GM21737 (cell line): ENCODE results near the gene ZBED5.
"Not testable (repeated sequence)": the region's sequence is repeated elsewhere in the genome, so short reads cannot be mapped to it uniquely, and the experiment has no call there.

Source experiments
- ATAC-seq: cut with Tn5 transposase; IDR thresholded peaks from one replicate; pipeline ENCODE4 v1.9.1; 2021; ENCODE audit warnings: mild to moderate bottlenecking, moderate library complexity; ENCODE audit not compliant: unreplicated experiment

Gene ZBED5

DNA sequence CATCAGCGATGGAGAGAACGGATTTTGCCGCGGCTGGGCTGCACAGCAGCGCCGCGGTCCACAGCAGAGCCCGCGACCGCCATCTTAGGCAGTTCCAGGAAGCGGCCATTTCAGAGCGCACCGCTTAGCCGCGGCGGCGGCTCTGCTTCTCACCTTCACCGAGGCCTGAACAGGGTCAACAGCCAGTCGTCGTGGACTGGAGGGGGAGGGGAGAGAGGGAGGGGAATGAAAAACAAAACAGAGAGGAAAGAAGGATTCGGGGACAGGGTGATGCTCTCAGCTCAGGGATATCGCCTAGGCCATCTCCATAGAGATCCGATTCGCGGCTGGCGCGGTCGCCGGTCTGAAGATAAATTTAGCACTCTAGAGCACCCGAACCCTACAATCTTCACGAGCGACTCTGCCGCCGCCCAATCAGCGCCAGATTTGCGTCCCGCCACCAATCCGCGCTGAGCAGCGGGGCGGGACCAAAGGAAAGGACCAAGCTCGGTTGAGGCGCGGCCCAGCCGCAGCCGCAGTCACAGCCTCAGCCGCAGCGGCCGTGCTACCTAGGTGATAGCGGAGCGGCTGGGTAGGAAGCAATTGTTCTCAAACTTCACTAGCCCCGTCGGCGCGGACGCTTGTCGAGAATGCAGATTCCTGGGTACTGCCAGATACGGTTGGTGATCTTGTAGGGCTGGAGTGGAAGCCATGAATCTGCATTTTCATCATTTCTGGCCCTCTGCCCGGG, at the start of gene ZBED5:
TSS of gene ZBED5 (minus strand) at position 345 of the 730 bp plus-strand sequence. CDS start 3,108 bp downstream, outside the sequence.
- peak; percentile 91 for ATAC-seq

DNA sequence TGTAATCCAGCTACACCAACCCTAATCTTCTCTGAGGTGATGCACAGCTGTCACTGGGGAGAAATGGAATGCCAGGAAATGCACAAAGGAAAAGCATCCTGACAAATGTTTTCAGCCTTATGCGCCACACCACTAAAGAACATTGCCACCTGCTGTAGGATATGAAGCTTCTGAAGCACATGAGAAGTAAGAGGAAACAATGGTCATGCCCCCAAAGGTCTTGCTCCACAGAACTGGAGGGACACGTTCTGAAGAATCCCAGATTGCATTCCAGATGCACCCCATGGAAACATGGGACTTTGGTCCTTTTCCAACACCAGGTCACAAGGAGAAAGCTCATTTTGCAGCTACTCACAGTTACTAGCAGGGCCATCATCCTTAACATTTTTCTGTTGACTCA, 48.7 kb upstream of the ZBED5 start:
- no peak for ATAC-seq

DNA sequence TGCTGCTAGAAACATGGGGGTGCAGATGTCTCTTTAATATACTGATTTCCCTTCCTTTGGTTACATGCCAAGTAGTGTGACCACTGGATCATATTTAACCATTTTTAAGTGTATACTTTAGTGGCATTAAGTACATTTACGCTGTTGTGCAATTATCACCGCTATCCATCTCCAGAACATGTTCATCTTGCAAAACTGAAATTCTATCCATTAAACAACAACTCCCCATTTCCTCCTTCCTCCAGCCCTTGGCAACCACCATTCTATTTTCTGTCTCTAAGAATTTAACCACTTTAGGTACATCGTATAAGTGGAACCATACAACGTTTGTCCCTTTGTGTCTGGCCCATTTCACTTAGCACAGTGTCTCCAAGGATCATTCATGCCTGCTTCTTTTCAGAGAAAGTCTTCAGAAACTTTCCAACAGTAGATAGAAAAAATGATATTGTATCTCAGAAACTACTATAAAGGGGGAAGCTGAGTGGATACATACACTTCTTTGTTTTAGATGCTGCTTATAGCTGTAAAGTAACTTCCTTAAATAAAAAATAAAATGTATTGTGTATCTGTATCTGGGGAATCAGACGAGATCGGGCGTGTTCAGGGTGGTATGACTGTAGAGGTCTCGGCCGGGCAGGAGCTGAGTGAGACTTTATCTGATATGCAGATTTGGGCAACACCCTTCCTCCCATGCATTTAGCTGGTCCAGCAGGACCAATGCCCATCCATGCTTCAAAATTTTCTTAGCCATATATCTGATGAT, 44.6 kb upstream of the ZBED5 start:
- ATAC-seq = no peak

DNA sequence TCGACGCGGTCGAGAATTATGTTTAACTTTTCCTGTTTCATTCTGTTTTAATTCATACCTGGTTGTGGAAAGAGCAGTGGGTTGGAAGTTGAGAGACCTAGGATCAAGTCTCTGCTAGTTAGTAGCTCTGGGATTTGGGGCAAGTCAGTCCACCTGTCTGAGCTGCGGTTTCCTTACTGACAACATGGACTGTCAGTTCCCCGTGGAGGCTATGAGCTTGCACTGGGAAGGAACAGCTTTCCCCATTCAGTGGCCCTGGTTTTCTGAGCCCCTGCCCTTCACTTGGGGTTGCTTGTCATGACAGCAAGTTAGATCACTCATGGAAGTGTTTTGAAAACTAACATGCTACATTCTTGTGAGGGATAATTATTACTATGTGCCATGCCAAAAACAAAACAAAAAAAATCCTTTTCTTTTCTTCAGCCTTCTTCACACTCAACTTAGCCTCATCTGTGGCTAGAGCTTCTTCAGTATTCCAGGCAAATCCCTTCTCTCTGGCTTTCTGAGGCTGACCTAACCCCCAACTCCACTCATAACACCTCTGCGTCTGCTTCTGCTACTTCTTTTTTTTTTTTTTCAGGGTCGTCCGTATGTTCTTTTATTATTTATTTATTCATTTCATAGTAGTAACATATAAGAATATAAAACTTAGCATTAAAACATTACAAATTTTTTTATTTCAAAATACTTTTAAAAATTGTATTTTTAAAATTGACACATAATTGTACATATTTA, 43.0 kb upstream of the ZBED5 start:
- ATAC-seq = no peak

DNA sequence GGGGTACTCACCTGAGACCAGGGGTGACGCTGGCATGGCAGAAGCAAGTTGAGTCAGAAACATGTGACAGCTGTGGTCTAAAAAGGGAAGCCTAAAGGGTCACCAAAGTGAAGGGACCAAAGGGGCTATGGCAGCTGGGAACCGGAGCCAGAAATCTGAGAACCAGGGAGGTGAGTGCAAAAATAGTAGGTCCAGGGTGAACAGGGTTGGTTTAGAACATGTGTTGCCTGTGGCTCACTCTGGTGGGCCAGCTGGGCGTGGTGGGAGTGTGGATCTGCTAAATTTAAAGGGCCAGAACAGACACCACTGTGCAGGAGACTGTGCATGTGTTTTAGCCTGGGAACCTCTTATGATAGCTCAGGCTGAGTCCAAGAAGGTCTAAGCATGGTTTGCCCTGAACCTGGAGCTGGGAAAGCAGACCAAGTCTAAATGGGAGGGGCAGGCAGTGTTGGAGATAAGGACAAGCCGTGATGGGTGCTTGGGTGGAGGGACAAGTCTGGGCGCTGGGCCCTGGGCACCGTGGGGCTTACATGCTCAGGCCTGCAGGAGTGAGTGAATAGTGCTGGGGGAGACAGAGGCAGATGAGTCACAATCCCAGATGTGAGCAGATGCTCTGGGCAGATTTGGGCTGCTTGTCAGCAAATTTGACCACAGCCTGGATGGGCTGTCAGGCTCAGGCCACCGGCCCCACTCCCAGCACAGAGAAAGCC, 41.4 kb upstream of the ZBED5 start:
- no peak for ATAC-seq

DNA sequence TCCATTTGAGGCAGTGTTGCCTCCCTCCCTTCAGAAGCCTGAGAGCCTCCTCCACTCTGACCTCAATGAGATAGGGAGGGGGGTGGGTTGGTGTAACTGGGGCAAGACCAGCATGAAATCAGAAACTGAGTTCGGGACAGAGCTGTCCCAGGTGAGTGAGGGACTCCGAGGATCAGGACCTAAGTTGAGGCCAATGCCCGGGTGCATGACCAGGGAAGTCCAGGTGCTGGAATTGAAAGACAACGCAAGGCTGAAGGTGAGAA, 40.8 kb upstream of the ZBED5 start:
- no peak for ATAC-seq

DNA sequence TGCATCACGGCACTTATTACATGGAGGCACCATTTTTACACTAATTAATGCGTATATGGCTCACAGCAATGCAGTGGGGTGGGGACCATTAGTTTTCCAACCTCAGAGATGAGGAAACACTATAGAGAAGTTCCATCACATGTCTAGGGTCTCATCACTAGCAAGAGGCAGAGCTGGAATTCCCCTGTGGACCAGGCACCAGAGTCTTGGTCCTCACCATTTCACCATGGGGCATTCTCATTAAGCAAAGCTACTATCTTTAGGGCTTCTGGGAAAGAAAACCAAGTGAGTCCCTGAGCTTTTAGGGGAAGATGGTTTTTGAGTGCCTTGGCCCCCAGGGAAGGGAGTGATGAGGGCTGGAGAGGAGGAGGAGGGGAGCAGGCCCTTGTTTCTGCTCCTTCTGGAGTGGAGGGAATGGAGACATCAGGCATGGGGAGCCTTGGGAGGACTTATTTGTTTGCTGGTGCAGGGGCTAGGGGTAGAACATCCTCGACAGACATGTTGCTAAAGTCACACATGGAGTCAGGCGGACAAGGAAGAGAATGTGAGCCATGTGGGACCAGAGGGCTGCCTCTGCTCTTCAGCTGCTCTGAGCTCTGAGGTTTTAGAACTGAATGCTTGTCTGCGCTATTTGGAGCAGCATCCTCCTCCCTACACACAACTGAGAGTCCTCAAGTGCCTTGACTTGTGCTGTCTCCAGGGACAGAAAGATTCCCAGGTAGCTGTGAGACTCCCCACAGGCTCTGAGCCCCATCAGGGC, 40.3 kb upstream of the ZBED5 start:
- no peak for ATAC-seq

DNA sequence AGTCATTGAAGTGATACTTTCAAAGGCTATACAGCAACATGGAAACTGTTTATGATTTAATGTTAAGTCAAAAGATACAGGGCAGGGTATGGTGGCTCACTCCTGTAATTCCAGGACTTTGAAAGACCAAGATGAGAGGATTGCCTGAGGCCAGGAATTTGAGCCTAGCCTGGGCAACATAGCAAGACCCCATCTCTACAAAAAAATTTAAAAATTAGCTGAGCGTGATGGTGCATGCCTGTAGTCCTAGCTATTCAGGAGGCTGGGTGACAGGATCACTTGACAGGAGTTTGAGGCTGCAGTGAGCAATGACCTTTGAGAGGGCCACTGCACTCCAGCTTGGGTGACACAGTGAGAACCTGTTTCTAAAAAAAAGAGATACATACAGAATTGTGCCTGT, 39.3 kb upstream of the ZBED5 start:
- no peak for ATAC-seq

DNA sequence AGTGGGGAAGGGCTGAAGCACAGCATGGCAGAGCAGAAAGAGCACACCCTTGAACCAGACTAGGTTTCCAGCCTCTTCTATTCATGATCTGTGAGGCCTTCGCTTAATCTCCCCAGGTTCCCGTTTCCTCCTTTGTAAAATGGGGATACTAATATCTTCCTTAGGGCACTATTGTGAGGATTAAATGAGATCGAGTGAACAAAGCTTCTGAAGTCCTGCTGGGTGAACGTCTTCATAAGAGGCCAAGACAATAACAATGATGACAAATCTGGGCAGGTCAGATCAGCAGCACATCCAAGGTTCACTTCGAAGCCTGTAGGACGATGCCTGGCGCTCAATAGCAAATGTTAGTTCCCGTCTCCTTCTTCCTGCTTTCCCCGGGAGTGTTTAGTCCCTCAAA, 38.6 kb upstream of the ZBED5 start:
- no peak for ATAC-seq

DNA sequence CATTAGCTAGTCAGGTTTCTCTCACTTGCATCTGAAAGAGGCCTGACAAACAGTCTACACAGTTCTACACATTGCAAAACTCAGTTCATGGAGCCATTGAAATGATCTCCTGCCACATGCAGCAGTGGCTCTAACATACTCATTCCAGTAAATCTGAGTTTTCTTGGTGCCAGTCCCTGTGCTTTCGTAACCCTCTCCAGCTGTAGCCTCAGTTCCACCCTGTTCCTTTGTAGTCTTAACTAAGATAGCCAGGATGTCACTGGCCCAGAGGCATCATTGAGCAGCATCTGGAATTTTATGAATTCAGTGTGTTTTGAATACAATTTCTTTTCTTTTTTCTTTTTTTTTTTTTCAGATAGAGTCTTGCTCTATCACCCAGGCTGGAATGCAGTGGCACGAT, 37.4 kb upstream of the ZBED5 start:
- no peak for ATAC-seq

DNA sequence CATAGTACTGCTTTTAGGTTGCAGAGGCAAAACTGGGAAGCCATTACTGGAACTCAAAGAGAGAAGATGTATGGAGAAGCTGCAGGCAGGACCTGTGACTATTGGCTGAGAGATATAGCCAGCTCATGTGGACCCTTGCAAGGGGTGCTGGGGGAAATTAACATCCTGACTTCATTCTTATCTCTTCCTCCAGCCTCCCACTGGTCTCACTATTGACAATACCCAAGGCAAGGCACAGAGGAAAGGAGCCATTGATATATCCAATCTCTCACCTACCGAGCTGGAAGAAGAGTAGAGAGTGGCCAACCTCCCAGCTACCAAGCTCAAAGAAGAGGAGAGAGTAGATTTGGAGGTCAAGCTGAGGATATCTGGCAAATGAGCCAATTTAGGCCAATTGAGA, 36.8 kb upstream of the ZBED5 start:
- ATAC-seq = no peak

DNA sequence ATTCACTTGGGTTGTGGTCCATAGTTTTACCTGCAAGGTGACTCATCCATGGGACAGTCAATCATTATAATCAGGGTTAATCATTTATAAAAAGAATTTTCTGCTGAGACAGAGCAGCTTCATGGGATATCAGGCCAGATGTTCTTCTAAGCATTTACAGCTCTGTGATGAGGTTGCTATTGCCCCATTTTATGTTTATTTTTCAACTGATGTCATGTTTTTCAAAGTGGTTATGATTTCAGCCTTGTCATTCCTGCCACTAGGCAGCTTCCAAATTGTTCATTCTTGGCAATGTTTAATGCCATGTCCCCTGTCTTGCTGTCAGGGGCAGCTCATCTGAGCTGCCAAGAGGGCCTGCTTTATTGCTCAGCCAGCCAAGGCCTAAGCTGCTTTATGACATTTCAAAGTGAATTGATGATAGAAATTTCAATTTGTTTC, 35.9 kb upstream of the ZBED5 start:
- no peak for ATAC-seq

DNA sequence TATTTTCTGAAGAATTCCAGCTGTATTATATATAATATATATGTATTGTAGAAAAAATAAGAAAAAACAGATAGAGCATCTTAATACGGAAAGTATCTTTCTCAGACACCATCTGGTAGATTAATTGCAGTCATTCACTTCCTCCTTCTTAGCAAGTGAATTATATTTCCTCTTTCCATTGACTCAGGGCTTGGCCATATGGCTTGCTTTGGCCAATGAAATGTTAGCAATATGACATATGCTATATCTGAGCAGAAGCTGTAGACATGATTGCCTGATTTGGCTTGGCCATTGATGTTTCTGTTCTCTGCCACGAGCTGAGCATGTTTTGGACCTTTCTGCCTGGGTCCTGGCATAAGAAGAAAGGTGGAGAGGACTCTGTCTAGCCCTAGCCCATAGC, 34.4 kb upstream of the ZBED5 start:
- no peak for ATAC-seq

DNA sequence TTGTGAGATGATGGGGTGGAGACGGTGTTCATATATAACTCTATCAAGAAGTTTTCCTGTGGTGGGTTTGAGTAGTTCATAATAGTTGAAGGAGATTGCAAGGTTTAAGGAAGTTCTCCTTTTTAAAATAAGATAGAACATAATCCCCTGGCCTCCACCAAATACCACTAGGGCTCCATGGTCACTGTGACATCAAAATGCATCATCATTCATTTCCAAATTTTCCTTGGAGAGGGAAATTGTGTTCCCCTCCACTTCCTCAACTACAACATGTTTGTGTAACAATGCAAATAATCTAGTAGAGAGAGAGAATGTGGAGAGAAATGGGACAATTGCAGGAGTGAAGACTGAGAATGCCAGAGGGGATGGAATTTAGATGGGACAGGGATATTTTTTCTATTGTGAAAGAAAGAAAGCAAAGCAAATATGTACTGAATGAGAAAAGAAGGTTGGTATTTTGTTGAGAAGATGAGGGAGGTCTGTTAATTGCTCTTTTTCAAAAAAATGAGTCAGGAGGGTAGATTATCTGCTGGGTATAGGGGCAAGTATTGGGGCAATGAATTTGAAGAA, 33.4 kb upstream of the ZBED5 start:
- ATAC-seq = no peak

DNA sequence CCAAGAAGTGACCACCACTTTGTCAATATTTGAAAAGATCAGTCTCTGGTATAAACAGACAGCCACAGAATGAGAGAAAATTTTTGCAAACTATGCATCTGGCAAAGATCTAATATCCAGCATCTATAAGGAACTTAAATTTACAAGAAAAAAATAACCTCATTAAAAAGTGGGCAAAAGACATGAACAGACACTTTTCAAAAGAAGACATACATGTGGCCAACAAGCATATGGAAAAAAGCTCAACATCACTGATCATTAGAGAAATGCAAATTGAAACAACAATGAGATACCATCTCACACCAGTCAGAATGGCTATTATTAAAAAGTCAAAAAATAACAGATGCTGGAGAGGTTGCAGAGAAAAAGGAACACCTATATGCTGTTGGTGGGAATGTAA, 32.2 kb upstream of the ZBED5 start:
- ATAC-seq = not testable (repeated sequence)

DNA sequence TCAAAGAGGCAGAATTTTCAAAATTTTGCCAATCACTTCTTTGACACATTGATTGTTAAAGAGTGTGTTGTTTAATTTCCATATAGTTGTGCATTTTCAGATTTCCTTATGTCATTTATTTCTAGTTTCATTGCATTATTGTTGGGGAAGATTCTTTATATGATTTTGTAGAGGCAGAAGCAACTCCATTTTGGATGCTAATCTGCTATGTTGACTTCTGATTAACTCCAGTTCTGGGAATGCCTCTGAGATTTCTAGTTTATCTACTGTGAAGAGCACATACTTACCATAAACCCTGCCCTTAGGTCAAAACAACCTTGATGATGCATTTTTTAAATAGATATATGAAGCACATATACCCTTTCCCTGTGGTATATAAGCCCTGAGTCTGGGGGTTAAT, 29.5 kb upstream of the ZBED5 start:
- ATAC-seq = no peak

DNA sequence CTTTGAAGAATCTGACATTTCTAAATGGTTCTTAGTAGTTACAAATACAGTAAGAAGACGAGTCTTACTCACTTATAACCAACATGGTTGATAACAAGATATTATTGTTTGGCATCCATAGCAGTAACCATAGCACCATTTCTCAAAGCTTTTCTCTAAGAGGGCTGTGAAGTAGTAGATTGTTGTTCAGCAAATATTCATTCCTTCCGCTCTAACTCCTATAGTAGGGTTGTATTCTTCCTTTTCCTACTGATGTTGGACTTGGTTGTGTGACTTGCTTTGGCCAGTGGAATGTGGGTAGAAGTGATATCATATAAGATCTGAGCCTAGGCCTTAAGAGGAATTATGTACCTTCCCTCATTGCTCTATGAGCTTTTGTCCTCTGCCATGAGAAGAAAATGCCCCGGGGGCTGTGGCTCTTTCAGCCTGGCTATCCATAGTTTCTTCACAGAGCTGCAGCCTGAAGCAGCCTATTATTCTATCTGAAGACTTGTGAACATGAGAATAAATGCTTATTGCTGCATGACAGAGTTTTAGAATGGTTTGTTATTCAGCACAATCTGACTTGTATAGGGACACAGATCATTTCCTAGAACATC, 28.9 kb upstream of the ZBED5 start:
- no peak for ATAC-seq

DNA sequence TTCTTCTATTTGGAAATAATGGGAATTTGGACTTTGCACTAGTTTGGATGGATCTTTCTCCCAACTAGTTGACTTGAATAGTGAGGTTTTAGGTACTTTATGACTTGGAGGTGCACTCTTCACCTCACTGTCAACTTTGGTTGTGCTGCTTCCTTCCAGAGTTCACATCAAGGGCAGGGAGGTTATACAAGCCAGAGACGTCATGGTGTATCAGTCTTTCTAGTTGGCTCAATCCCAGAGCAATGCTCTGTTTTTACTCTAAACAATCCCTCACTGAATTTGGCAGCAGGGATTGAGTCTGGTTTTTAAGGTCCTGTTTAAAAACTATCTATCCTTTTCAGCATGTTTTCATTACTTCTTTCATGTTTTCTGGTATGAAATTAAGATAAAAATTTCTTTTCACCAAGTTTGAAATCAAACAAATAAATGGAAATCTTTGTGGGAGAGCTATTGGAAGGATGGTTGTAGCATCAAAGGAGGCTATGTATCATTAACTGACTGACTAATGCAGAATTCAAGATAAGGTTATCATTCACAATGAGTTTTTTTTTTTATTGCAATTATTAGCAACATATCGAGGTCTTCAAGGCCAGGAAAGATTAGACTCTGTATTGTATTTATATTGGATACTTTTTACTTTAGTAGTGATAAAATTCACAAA, 28.0 kb upstream of the ZBED5 start:
- ATAC-seq = no peak

DNA sequence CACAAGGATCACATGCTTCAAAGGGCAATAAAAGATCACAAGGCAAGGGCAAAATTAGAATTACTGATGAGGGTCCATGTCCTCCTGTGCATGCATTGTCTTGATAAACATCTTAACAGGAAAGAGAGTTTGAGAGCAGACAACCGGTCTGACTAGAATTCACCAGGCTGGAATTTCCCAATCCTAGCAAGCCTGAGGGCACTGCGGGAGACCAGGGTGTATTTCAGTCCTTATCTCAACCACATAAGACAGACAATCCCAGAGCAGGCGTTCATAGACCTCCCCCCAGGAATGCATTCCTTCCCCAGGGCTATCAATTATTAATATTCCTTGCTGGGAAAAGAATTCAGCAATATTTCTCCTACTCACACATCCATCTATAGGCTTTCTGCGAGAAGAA, 26.4 kb upstream of the ZBED5 start:
- ATAC-seq = not testable (repeated sequence)
